NCI-H526 (cell line): ENCODE measurements around the gene TCN1.

ENCODE experiments used
- DNase-seq, 2 experiments: peaks; one replicate each; lab custom pipeline; 2025; lab: John Stamatoyannopoulos, UW

TCN1 gene

DNA sequence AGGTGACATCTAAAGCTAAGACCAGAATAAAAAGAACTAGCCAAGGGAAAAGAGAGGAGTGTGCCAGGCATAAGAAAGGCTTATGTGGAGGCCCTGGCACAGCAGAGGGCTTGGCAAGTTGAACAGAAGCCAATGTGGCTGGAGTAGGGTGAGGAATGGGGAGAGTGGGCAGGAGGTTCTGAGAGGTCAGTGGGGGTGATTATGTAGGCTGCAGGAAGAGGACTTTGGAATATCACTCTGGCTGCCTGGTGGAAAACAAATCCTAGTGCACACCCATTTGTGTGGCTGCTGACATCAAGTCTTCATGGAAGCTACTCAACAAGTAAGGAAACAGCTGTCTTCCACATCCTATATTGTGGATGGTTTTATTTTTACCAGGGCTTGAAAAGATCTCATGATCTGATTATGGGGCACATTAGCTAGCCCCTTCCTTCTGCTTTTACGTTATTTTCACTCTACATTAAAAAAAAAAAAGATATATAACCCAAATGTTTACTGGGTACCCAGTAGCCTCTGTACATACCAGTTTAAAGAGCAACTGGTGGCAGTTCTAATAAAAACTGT is 59.2 kb downstream of the TCN1 start:
- no peak for DNase-seq

DNA sequence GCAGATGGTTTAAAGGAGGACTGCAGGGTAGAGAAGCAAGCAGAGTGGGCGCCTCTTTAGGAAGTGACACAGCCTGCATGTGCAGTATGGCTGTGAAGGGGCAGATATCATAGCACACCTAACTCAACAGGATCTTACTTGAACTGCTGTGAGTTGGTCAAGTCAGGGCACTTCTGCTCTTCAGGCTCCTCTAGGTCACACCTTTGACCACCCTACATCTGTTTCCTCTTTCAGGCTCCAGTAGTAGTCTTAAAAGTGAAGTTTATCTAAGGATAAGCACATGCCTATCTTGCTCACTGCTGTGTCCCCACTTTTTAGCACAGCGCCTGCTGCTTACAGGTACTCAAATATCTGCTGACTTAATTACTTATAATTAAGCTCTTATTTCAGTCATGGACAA is 62.2 kb downstream of the TCN1 start:
- no peak for DNase-seq
